ENCODE data around the gene SREBF2. TPM values are rescaled to one million over a fixed set of nuclear protein-coding genes. Genes with fewer than 3 reads are reported as not detected.

The SREBF2 gene
- total RNA-seq, 1 donor from 2014 or later, result 61.1 TPM

- TF ChIP-seq, protein P1, sequence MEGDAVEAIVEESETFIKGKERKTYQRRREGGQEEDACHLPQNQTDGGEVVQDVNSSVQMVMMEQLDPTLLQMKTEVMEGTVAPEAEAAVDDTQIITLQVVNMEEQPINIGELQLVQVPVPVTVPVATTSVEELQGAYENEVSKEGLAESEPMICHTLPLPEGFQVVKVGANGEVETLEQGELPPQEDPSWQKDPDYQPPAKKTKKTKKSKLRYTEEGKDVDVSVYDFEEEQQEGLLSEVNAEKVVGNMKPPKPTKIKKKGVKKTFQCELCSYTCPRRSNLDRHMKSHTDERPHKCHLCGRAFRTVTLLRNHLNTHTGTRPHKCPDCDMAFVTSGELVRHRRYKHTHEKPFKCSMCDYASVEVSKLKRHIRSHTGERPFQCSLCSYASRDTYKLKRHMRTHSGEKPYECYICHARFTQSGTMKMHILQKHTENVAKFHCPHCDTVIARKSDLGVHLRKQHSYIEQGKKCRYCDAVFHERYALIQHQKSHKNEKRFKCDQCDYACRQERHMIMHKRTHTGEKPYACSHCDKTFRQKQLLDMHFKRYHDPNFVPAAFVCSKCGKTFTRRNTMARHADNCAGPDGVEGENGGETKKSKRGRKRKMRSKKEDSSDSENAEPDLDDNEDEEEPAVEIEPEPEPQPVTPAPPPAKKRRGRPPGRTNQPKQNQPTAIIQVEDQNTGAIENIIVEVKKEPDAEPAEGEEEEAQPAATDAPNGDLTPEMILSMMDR (conservative IDR thresholded peaks at IDR 0.05; ENCODE audit: low read depth, low read length), result no peak
- H3K4me3 ChIP-seq (ENCODE audit: low read depth, low read length), result no peak overlapping the region
- no peak for DNase-seq (ENCODE audit: low read depth)
Observed at GRCh38 chr22:41875531-41876270, 42.8 kb downstream of the SREBF2 start.

DNA sequence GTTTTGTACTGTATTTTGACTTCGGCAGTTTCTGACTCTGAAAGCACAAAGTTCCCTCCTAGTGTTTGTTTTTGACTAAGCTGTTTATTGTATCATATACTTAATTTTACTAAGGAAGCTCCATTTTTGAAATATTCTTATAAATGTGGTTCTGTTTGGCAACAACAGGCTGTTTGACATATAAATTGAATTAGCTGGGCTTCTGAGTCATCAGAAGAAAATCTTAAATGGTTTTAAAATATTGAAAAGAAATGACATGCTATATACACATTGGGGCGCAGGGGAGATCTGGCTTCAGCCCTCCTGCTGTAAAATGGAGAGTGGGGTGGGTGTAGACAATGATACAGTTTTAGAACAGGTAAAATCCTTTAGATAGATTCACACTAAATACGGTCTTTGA, 43.4 kb downstream of the SREBF2 start:
- H3K4me3 ChIP-seq (ENCODE audit: low read depth, low read length), result no peak overlapping the region
- TF ChIP-seq, protein P1 (conservative IDR thresholded peaks at IDR 0.05; ENCODE audit: low read depth, low read length), result no peak
- no peak for DNase-seq (ENCODE audit: low read depth)

GRCh38 chr22:41876675-41877074, 43.8 kb downstream of the SREBF2 start:
- DNase-seq (ENCODE audit: low read depth), result no peak
- no peak overlapping the region for H3K4me3 ChIP-seq (ENCODE audit: low read depth, low read length)
- TF ChIP-seq, protein P1 (conservative IDR thresholded peaks at IDR 0.05; ENCODE audit: low read depth, low read length), result no peak

DNA sequence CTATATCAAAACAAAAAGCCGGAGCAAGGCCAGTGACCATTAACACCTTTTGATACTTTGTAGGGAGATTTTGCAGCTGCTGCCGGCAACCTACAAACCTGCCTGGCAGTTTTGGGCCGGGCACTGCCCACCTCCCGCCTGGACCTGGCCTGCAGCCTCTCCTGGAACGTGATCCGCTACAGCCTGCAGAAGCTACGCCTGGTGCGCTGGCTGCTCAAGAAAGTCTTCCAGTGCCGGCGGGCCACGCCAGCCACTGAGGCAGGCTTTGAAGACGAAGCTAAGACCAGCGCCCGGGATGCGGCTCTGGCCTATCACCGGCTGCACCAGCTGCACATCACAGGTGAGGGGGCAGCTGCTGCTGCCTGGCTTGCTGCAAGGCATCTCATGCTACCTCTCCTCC, 47.7 kb downstream of the SREBF2 start:
- DNase-seq (ENCODE audit: low read depth), result no peak

GRCh38 chr22:41883400-41883799, 50.5 kb downstream of the SREBF2 start:
- no peak overlapping the region for H3K4me3 ChIP-seq (ENCODE audit: low read depth, low read length)
- no peak for DNase-seq (ENCODE audit: low read depth)
- TF ChIP-seq, protein P1 (conservative IDR thresholded peaks at IDR 0.05; ENCODE audit: low read depth, low read length), result no peak

More for the DNA sequence above, 47.7 kb downstream of the SREBF2 start:
- H3K4me3 ChIP-seq (ENCODE audit: low read depth, low read length), result no peak overlapping the region
- TF ChIP-seq, protein P1 (conservative IDR thresholded peaks at IDR 0.05; ENCODE audit: low read depth, low read length), result no peak

DNA sequence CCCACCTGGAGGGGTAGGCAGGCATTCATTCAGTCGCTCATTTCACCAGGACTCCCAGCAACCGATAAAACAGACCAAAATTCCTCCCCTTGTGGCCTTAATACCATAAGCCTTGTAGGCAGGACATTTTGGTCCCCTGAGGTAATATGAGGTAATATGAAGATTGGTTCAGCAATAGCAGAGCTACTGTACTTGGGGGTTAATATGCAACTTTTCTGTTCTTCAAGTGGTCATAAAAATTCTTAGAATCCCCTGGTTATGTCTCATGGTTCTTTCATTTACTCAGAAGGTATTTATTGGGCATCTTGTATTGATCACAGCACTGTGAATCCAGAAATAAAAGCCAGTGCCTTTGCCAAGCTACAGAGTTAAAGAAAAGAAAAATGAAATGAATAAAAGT, 52.2 kb downstream of the SREBF2 start:
- TF ChIP-seq, protein P1 (conservative IDR thresholded peaks at IDR 0.05; ENCODE audit: low read depth, low read length), result no peak
- no peak for DNase-seq (ENCODE audit: low read depth)
- no peak overlapping the region for H3K4me3 ChIP-seq (ENCODE audit: low read depth, low read length)

DNA sequence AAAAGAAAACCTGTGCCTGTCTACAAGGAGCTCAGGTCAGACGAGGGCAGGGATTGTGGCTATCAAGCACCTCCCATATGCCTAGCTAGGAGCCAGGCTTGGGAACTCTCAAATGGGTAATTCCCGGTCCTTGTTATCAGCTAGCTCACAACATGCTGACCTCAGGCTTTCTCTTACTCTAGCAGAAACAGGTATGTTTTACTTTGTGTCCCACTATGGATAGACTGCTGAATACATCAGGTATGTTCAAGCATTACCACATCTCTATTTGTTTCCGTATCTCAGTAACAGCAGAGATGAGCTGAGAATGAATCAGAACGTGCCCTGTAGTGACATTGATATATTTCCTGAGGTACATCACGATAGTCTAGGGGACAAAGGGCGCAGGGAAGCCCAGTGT, 52.6 kb downstream of the SREBF2 start:
- TF ChIP-seq, protein P1 (conservative IDR thresholded peaks at IDR 0.05; ENCODE audit: low read depth, low read length), result no peak
- DNase-seq (ENCODE audit: low read depth), result no peak
- no peak overlapping the region for H3K4me3 ChIP-seq (ENCODE audit: low read depth, low read length)

All from epithelial cell of proximal tubule (primary cell).